NB4 (cell line): ENCODE results near the gene ADPRS.

Source experiments
- MYC ChIP-seq: IDR thresholded peaks from 2 replicates; pipeline ENCODE4 v1.6.1; 2011; ENCODE audit warnings: low read depth, low read length
- POLR2A ChIP-seq: IDR thresholded peaks from 2 replicates; pipeline ENCODE4 v1.6.1; 2011; ENCODE audit warnings: mild to moderate bottlenecking; ENCODE audit not compliant: insufficient read length; ENCODE audit errors: extremely low read depth
- TF ChIP-seq, protein P1 (sequence below): IDR thresholded peaks from one replicate; pipeline ENCODE4 v1.5.1; 2012; ENCODE audit warnings: low read depth, low read length
- TF ChIP-seq, protein P2 (sequence below): IDR thresholded peaks from 2 replicates; pipeline ENCODE4 v1.6.1; 2011; ENCODE audit warnings: low read depth, low read length

DNA sequence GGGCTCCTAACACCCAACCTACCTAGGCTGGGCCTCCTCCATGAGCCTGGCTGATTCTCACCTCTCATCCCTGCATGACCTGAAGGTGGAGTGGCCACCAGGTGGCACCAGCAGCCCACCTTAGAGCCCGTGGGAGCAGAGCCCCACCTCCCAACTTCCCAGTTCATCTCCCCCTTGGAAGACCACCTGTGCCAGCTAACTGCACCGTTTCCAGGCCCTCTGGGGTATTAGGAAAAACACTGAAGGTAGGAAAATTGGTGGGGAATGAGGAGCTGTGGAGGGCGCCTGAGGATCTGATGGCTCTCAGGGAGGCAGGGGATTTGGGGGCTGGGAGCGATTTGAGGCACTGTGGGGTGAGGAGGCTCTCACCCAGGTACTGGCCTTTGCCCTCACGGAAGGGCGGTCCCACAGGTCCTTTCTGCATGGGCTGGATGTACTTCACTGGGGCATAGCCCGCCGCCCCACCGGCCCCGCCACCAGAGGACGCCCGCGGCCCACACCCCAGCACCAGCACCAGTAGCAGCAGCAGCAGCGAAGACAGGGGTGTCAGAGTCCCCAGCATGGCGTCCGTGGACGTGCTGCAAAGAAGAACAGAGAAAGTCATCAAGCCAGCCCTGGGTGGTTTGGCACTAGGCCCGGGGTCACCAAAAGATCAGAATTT lies 11.1 kb downstream of the ADPRS start:
- TF ChIP-seq, protein P1, sequence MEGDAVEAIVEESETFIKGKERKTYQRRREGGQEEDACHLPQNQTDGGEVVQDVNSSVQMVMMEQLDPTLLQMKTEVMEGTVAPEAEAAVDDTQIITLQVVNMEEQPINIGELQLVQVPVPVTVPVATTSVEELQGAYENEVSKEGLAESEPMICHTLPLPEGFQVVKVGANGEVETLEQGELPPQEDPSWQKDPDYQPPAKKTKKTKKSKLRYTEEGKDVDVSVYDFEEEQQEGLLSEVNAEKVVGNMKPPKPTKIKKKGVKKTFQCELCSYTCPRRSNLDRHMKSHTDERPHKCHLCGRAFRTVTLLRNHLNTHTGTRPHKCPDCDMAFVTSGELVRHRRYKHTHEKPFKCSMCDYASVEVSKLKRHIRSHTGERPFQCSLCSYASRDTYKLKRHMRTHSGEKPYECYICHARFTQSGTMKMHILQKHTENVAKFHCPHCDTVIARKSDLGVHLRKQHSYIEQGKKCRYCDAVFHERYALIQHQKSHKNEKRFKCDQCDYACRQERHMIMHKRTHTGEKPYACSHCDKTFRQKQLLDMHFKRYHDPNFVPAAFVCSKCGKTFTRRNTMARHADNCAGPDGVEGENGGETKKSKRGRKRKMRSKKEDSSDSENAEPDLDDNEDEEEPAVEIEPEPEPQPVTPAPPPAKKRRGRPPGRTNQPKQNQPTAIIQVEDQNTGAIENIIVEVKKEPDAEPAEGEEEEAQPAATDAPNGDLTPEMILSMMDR = peak; percentile 80
- TF ChIP-seq POLR2A (no peak), MYC (no peak)
- TF ChIP-seq, protein P2, sequence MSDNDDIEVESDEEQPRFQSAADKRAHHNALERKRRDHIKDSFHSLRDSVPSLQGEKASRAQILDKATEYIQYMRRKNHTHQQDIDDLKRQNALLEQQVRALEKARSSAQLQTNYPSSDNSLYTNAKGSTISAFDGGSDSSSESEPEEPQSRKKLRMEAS = no peak
